ENCODE data around the gene KIAA1614.

The KIAA1614 gene

GRCh38 chr1:180908074-180908765 lies 4.5 kb upstream of the KIAA1614 start:
- peaks cover 7% of the 10 kb centered on the region for H3K4me1 ChIP-seq (ENCODE audit: control insufficient read depth, insufficient read depth, low read length)
- H3K9ac ChIP-seq (ENCODE audit: low read depth, low read length): no peak overlapping the region
- no peaks in the 10 kb centered on the region for H3K9me3 ChIP-seq (ENCODE audit: control insufficient read depth, insufficient read depth, low read length)
- H3K27ac ChIP-seq (ENCODE audit: low read depth, low read length): no peak overlapping the region
- no peaks in the 10 kb centered on the region for H3K36me3 ChIP-seq (ENCODE audit: control insufficient read depth, insufficient read depth, low read length)
- H3K27me3 ChIP-seq (ENCODE audit: control insufficient read depth, insufficient read depth, low read length): peaks cover 18% of the 10 kb centered on the region
- H3K4me3 ChIP-seq (ENCODE audit: low read depth, low read length): no peak overlapping the region

GRCh38 chr1:180909005-180909414 lies 3.7 kb upstream of the KIAA1614 start:
- Histone ChIP-seq H3K4me3 (ENCODE audit: low read depth, low read length) (no peak overlapping the region), H3K36me3 (ENCODE audit: control insufficient read depth, insufficient read depth, low read length) (no peaks in the 10 kb centered on the region), H3K9ac (ENCODE audit: low read depth, low read length) (no peak overlapping the region), H3K4me1 (ENCODE audit: control insufficient read depth, insufficient read depth, low read length) (peaks cover 7% of the 10 kb centered on the region), H3K27ac (ENCODE audit: low read depth, low read length) (no peak overlapping the region), H3K27me3 (ENCODE audit: control insufficient read depth, insufficient read depth, low read length) (peaks cover 26% of the 10 kb centered on the region), H3K9me3 (ENCODE audit: control insufficient read depth, insufficient read depth, low read length) (no peaks in the 10 kb centered on the region)

- H3K27ac ChIP-seq (ENCODE audit: low read depth, low read length): no peak overlapping the region
- peaks cover 30% of the 10 kb centered on the region for H3K27me3 ChIP-seq (ENCODE audit: control insufficient read depth, insufficient read depth, low read length)
- no peaks in the 10 kb centered on the region for H3K36me3 ChIP-seq (ENCODE audit: control insufficient read depth, insufficient read depth, low read length)
- H3K9me3 ChIP-seq (ENCODE audit: control insufficient read depth, insufficient read depth, low read length): no peaks in the 10 kb centered on the region
- H3K9ac ChIP-seq (ENCODE audit: low read depth, low read length): no peak overlapping the region
- no peak overlapping the region for H3K4me3 ChIP-seq (ENCODE audit: low read depth, low read length)
- peaks cover 7% of the 10 kb centered on the region for H3K4me1 ChIP-seq (ENCODE audit: control insufficient read depth, insufficient read depth, low read length)
Observed at GRCh38 chr1:180909462-180909976, 3.2 kb upstream of the KIAA1614 start.

GRCh38 chr1:180911640-180912191 lies 981 bp upstream of the KIAA1614 start:
- no peaks in the 10 kb centered on the region for H3K9me3 ChIP-seq (ENCODE audit: control insufficient read depth, insufficient read depth, low read length)
- H3K36me3 ChIP-seq (ENCODE audit: control insufficient read depth, insufficient read depth, low read length): no peaks in the 10 kb centered on the region
- H3K4me3 ChIP-seq (ENCODE audit: low read depth, low read length): peak overlapping the region; percentile 69
- no peak overlapping the region for H3K27ac ChIP-seq (ENCODE audit: low read depth, low read length)
- H3K9ac ChIP-seq (ENCODE audit: low read depth, low read length): peak overlapping the region; percentile 59
- peaks cover 30% of the 10 kb centered on the region for H3K27me3 ChIP-seq (ENCODE audit: control insufficient read depth, insufficient read depth, low read length)
- H3K4me1 ChIP-seq (ENCODE audit: control insufficient read depth, insufficient read depth, low read length): peaks cover 7% of the 10 kb centered on the region

GRCh38 chr1:180912211-180912800 lies 391 bp upstream of the KIAA1614 start:
- H3K27me3 ChIP-seq (ENCODE audit: control insufficient read depth, insufficient read depth, low read length): peaks cover 30% of the 10 kb centered on the region
- H3K9me3 ChIP-seq (ENCODE audit: control insufficient read depth, insufficient read depth, low read length): no peaks in the 10 kb centered on the region
- peak overlapping the region; percentile 69 for H3K4me3 ChIP-seq (ENCODE audit: low read depth, low read length)
- H3K27ac ChIP-seq (ENCODE audit: low read depth, low read length): no peak overlapping the region
- H3K36me3 ChIP-seq (ENCODE audit: control insufficient read depth, insufficient read depth, low read length): no peaks in the 10 kb centered on the region
- H3K9ac ChIP-seq (ENCODE audit: low read depth, low read length): peak overlapping the region; percentile 59
- peaks cover 7% of the 10 kb centered on the region for H3K4me1 ChIP-seq (ENCODE audit: control insufficient read depth, insufficient read depth, low read length)

GRCh38 chr1:180915426-180915965 lies 2.8 kb downstream of the KIAA1614 start:
- H3K27ac ChIP-seq (ENCODE audit: low read depth, low read length): no peak overlapping the region
- H3K36me3 ChIP-seq (ENCODE audit: control insufficient read depth, insufficient read depth, low read length): no peaks in the 10 kb centered on the region
- H3K27me3 ChIP-seq (ENCODE audit: control insufficient read depth, insufficient read depth, low read length): peaks cover 30% of the 10 kb centered on the region
- H3K4me1 ChIP-seq (ENCODE audit: control insufficient read depth, insufficient read depth, low read length): peaks cover 7% of the 10 kb centered on the region
- no peak overlapping the region for H3K9ac ChIP-seq (ENCODE audit: low read depth, low read length)
- H3K9me3 ChIP-seq (ENCODE audit: control insufficient read depth, insufficient read depth, low read length): no peaks in the 10 kb centered on the region
- no peak overlapping the region for H3K4me3 ChIP-seq (ENCODE audit: low read depth, low read length)

GRCh38 chr1:180916012-180916770 lies 3.5 kb downstream of the KIAA1614 start:
- no peaks in the 10 kb centered on the region for H3K36me3 ChIP-seq (ENCODE audit: control insufficient read depth, insufficient read depth, low read length)
- no peak overlapping the region for H3K9ac ChIP-seq (ENCODE audit: low read depth, low read length)
- no peak overlapping the region for H3K27ac ChIP-seq (ENCODE audit: low read depth, low read length)
- peaks cover 28% of the 10 kb centered on the region for H3K27me3 ChIP-seq (ENCODE audit: control insufficient read depth, insufficient read depth, low read length)
- H3K4me3 ChIP-seq (ENCODE audit: low read depth, low read length): no peak overlapping the region
- no peaks in the 10 kb centered on the region for H3K9me3 ChIP-seq (ENCODE audit: control insufficient read depth, insufficient read depth, low read length)
- H3K4me1 ChIP-seq (ENCODE audit: control insufficient read depth, insufficient read depth, low read length): peaks cover 6% of the 10 kb centered on the region

- Histone ChIP-seq H3K36me3 (ENCODE audit: control insufficient read depth, insufficient read depth, low read length) (no peaks in the 10 kb centered on the region), H3K9ac (ENCODE audit: low read depth, low read length) (no peak overlapping the region), H3K9me3 (ENCODE audit: control insufficient read depth, insufficient read depth, low read length) (no peaks in the 10 kb centered on the region), H3K27ac (ENCODE audit: low read depth, low read length) (no peak overlapping the region), H3K4me1 (ENCODE audit: control insufficient read depth, insufficient read depth, low read length) (peaks cover 3% of the 10 kb centered on the region; the same call in 1 of the 2 replicates), H3K4me3 (ENCODE audit: low read depth, low read length) (no peak overlapping the region), H3K27me3 (ENCODE audit: control insufficient read depth, insufficient read depth, low read length) (peaks cover 23% of the 10 kb centered on the region)
Observed at GRCh38 chr1:180916771-180917170, 4.1 kb downstream of the KIAA1614 start.

GRCh38 chr1:180917306-180918065 lies 4.8 kb downstream of the KIAA1614 start:
- no peak overlapping the region for H3K4me3 ChIP-seq (ENCODE audit: low read depth, low read length)
- no peak overlapping the region for H3K27ac ChIP-seq (ENCODE audit: low read depth, low read length)
- no peaks in the 10 kb centered on the region for H3K36me3 ChIP-seq (ENCODE audit: control insufficient read depth, insufficient read depth, low read length)
- no peak overlapping the region for H3K9ac ChIP-seq (ENCODE audit: low read depth, low read length)
- H3K9me3 ChIP-seq (ENCODE audit: control insufficient read depth, insufficient read depth, low read length): no peaks in the 10 kb centered on the region
- H3K4me1 ChIP-seq (ENCODE audit: control insufficient read depth, insufficient read depth, low read length): peaks cover 10% of the 10 kb centered on the region
- H3K27me3 ChIP-seq (ENCODE audit: control insufficient read depth, insufficient read depth, low read length): peaks cover 15% of the 10 kb centered on the region

GRCh38 chr1:180918519-180918918 lies 5.8 kb downstream of the KIAA1614 start:
- H3K4me1 ChIP-seq (ENCODE audit: control insufficient read depth, insufficient read depth, low read length): peaks cover 17% of the 10 kb centered on the region
- no peaks in the 10 kb centered on the region for H3K36me3 ChIP-seq (ENCODE audit: control insufficient read depth, insufficient read depth, low read length)
- H3K9me3 ChIP-seq (ENCODE audit: control insufficient read depth, insufficient read depth, low read length): no peaks in the 10 kb centered on the region
- H3K9ac ChIP-seq (ENCODE audit: low read depth, low read length): no peak overlapping the region
- no peak overlapping the region for H3K4me3 ChIP-seq (ENCODE audit: low read depth, low read length)
- H3K27me3 ChIP-seq (ENCODE audit: control insufficient read depth, insufficient read depth, low read length): peaks cover 9% of the 10 kb centered on the region
- no peak overlapping the region for H3K27ac ChIP-seq (ENCODE audit: low read depth, low read length)
